NCI-H1694 (cell line): ENCODE results near the gene OR8G1.
"Not testable (repeated sequence)": the region's sequence is repeated elsewhere in the genome, so short reads cannot be mapped to it uniquely, and the experiment has no call there.

Source experiments
- DNase-seq: peaks from one replicate; lab custom pipeline; 2025; lab: John Stamatoyannopoulos, UW

Gene OR8G1

DNA sequence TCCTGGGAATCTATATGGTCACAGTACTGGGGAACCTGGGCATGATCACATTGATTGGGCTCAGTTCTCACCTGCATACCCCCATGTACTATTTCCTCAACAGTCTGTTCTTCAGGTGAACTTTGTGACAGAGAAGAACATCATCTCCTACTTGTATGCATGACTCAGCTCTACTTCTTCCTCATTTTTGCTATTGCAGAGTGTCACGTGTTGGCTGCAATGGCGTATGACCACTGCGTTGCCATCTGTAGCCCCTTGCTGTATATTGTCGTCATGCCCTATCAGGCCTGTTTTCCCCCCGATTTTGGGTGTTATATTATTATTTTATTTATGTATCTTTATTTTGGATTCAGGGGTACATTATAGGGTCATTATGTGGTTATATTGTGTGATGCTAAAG is 2.4 kb upstream of the OR8G1 start:
- DNase-seq = no peak

DNA sequence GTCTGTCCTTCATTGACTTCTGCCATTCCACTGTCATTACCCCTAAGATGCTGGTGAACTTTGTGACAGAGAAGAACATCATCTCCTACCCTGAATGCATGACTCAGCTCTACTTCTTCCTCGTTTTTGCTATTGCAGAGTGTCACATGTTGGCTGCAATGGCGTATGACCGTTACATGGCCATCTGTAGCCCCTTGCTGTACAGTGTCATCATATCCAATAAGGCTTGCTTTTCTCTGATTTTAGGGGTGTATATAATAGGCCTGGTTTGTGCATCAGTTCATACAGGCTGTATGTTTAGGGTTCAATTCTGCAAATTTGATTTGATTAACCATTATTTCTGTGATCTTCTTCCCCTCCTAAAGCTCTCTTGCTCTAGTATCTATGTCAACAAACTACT is 9.0 kb downstream of the OR8G1 start:
- DNase-seq = not testable (repeated sequence)

GRCh38 chr11:124256076-124256475 is 15.2 kb downstream of the OR8G1 start, which contains the start of gene OR8G5:
Gene OR8G5, plus strand, starts transcription at chr11:124256376. Its CDS starts 8,556 bp downstream, at chr11:124264932.
- DNase-seq = no peak

GRCh38 chr11:124265041-124265440 is 24.1 kb downstream of the OR8G1 start:
- DNase-seq = not testable (repeated sequence)

GRCh38 chr11:124270886-124271285 is 30.0 kb downstream of the OR8G1 start:
- not testable (repeated sequence) for DNase-seq

GRCh38 chr11:124274000-124274399 is 33.1 kb downstream of the OR8G1 start:
- DNase-seq = no peak

- no peak for DNase-seq
Measured at GRCh38 chr11:124276081-124276480, 35.2 kb downstream of the OR8G1 start.

DNA sequence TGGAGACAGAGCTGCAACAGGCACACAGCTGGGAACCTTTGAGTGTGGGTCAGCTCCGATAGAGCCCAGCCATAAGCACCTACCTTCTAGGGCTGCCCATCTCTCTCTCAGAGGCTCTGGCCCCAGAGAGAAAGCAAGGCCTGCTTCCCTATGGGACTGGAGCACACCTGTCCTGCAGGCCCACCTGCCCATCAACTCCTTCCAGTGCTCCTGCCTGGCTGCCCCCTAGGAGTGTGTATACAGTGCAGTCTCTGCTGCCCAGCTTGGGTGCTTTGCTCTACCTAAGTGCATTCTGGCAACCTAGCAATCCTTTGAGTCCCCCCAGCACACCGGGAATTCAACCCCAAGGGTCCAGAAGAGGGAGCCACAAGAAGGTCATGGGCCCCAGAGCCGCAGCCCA is 36.3 kb downstream of the OR8G1 start:
- DNase-seq = no peak

DNA sequence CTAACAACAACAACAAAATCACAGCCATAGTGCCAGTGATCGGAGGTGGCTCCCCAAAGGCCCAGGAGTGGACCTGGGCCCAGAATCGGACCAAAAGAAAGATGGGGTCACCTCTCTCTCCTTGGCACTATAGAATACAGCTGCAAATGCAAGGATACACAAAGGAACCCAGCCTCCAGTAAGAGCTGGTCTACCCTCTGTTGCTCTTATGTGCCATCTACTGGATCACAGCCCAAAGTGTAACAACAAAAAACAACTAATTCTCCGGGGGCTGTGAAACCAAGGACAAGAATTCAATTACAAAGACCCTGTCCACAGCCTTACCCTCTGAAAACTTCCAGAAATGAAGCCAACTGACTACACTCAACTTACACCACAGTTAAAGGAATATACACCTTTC is 36.9 kb downstream of the OR8G1 start:
- no peak for DNase-seq

DNA sequence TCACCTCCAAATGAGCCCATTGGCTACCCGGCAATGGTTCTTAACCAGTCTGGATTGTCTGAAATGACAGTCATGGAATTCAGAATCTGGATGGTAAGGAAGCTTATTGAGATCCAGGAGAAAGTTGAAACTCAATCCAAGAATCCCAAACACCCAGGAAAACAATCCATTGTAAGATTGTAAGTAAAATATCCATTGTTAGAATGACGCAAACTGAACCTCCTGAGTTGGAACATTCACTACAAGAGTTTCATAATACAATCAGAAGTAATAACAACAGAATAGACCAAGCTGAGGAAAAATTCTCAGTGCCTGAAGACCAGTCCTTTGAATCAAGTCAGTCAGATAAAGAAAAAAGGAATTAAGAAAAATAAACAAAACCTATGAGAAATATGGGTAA is 37.4 kb downstream of the OR8G1 start:
- no peak for DNase-seq

GRCh38 chr11:124285610-124286344 is 44.9 kb downstream of the OR8G1 start:
- DNase-seq = no peak

DNA sequence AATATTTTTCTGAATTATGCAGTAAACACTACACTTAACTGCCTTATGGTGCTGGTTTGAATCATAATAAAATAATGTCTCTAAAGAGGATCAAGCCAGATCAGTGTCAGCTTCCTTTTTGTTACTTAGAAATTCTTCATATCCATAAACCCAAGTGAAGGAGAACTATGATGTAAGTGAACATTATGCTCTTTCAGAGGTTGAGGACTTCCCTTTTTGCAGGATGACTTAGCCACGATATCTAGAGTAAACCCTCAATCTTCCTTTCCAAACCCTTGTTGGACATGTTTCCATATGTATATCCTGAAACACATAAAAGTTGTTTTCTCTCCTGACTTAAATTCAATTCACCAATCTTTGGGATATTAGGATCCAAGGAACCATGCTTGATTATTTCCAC is 53.8 kb downstream of the OR8G1 start:
- no peak for DNase-seq

- DNase-seq = no peak
Measured at GRCh38 chr11:124296016-124296415, 55.1 kb downstream of the OR8G1 start.

- DNase-seq = no peak
Measured at GRCh38 chr11:124297921-124298320, 57.0 kb downstream of the OR8G1 start.

DNA sequence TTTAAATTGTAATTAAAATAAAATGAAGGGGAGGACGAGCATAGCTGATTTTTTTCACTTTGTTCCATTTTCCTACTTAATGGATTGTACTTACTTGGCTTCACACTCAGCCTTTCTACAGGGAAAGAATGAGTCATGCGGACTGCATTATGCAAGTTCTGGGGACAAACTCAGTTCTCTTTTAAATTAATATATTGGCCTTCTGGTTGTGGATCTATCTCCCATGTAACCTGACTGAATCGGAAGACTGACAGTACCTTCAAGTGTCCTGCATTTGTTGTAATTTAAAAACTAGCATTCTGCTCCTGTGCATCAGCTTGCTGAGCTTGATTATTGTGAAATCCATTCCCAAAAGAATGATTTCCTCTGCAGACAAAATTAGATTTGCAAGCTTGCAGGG is 60.7 kb downstream of the OR8G1 start:
- DNase-seq = no peak

GRCh38 chr11:124302347-124303125 is 61.6 kb downstream of the OR8G1 start:
- no peak for DNase-seq
